ENCODE data around the gene CFDP1. TPM values are rescaled to one million over a fixed set of nuclear protein-coding genes. Genes with fewer than 3 reads are reported as not detected.

The CFDP1 gene
- total and polyA plus RNA-seq, 2 of the 13 experiments (the other 11 are each of a cell fraction or from before 2014, with no cell fraction given), result 78.6 to 153 TPM

- 0 out of 2 replicates have a peak, but pooled peaks have one; percentile 8 for TF ChIP-seq GMEB1 (CRISPR knock-in tag; IDR thresholded peaks at IDR 0.05; ENCODE audit: borderline replicate concordance)
- peak; percentile 62; the same call in 1 of the 2 replicates for TF ChIP-seq GLI4 (CRISPR knock-in tag; IDR thresholded peaks at IDR 0.05; ENCODE audit: borderline replicate concordance)
- peak; percentile 86; the same call in 1 of the 2 replicates for TF ChIP-seq ZNF230 (CRISPR knock-in tag; IDR thresholded peaks at IDR 0.05)
- TF ChIP-seq HIC2 (CRISPR knock-in tag; IDR thresholded peaks at IDR 0.05; ENCODE audit: low read depth), result peak; percentile 18; the same call in 1 of the 2 replicates
- TF ChIP-seq FUBP1 (CRISPR knock-in tag; IDR thresholded peaks at IDR 0.05; ENCODE audit: borderline replicate concordance), result 0 out of 2 replicates have a peak, but pooled peaks have one; percentile 85
- no peak for TF ChIP-seq ZNF318 (CRISPR knock-in tag; IDR thresholded peaks at IDR 0.05)
- no peak; the same call in 1 of the 2 replicates for TF ChIP-seq ZNF362 (CRISPR knock-in tag; IDR thresholded peaks at IDR 0.05; ENCODE audit: borderline replicate concordance)
- peak; percentile 40; the same call in 1 of the 2 replicates for TF ChIP-seq HOXA3 (CRISPR knock-in tag; IDR thresholded peaks at IDR 0.05)
These were observed 128.6 kb downstream of the CFDP1 start (continued) for GRCh38 chr16:75304521-75305363.

Data from HepG2 (cell line).